Measurements from ENCODE around the gene FSCN2. TPM values are rescaled to one million over a fixed set of nuclear protein-coding genes. Genes with fewer than 3 reads are reported as not detected.

The FSCN2 gene
- total RNA-seq, 2 experiments from 2014 or later, result 1.6 to 6.7 TPM

- no TSS peak for BruUV-seq (replicated peaks)
- H3K4me1 ChIP-seq (ENCODE audit: insufficient read depth, low read length, poor library complexity, severe bottlenecking), result peaks cover 14% of the 10 kb centered on the region
- H3K4me3 ChIP-seq (ENCODE audit: low read depth, low read length, poor library complexity, severe bottlenecking), result no peak overlapping the region
- POLR2A ChIA-PET, result no interaction called here
- no peak overlapping the region for H2AFZ ChIP-seq (ENCODE audit: low read length)
- no peaks in the 10 kb centered on the region for H3K9me3 ChIP-seq (ENCODE audit: low read length)
- H3K79me2 ChIP-seq (ENCODE audit: insufficient read depth, low read depth, low read length), result no peaks in the 10 kb centered on the region
- H3K9me2 ChIP-seq (ENCODE audit: insufficient read depth, low read length), result no peaks in the 10 kb centered on the region
- TF ChIP-seq CTCF (conservative IDR thresholded peaks at IDR 0.05; ENCODE audit: low read length) (no peak), EZH2phosphoT487 (IDR thresholded peaks at IDR 0.05; ENCODE audit: borderline replicate concordance, low read depth, low read length) (no peak)
- H4K20me1 ChIP-seq (ENCODE audit: insufficient read depth, low read length), result no peaks in the 10 kb centered on the region
- H3K4me2 ChIP-seq (ENCODE audit: low read length), result no peak overlapping the region
- CTCF ChIA-PET (ENCODE audit: unreplicated experiment), result interaction anchor here (0.6 kb wide), 1 partner anchor 13 kb away, joined by 3 read pairs; no protein-coding TSS in a partner anchor
- no peak for DNase-seq (ENCODE audit: low spot score)
- H3K36me3 ChIP-seq (ENCODE audit: insufficient read depth, low read length), result peaks cover 10% of the 10 kb centered on the region; the same call in 1 of the 2 replicates
- H3K27ac ChIP-seq (ENCODE audit: low read depth, low read length, poor library complexity, severe bottlenecking), result no peak overlapping the region
- intact Hi-C loops (cut with micrococcal nuclease; ENCODE audit: unreplicated experiment), result no loop called here
Observed at GRCh38 chr17:81535480-81536298, 7.5 kb downstream of the FSCN2 start.

- intact Hi-C loops (cut with micrococcal nuclease; ENCODE audit: unreplicated experiment), result no loop called here
- Histone ChIP-seq H3K79me2 (ENCODE audit: insufficient read depth, low read depth, low read length) (no peaks in the 10 kb centered on the region), H3K4me3 (ENCODE audit: low read depth, low read length, poor library complexity, severe bottlenecking) (no peak overlapping the region), H3K36me3 (ENCODE audit: insufficient read depth, low read length) (peaks cover 17% of the 10 kb centered on the region; the same call in 1 of the 2 replicates), H3K4me1 (ENCODE audit: insufficient read depth, low read length, poor library complexity, severe bottlenecking) (peaks cover 14% of the 10 kb centered on the region), H3K27ac (ENCODE audit: low read depth, low read length, poor library complexity, severe bottlenecking) (no peak overlapping the region), H2AFZ (ENCODE audit: low read length) (no peak overlapping the region), H4K20me1 (ENCODE audit: insufficient read depth, low read length) (no peaks in the 10 kb centered on the region), H3K4me2 (ENCODE audit: low read length) (no peak overlapping the region), H3K9me3 (ENCODE audit: low read length) (no peaks in the 10 kb centered on the region), H3K9me2 (ENCODE audit: insufficient read depth, low read length) (no peaks in the 10 kb centered on the region)
- TF ChIP-seq EZH2phosphoT487 (IDR thresholded peaks at IDR 0.05; ENCODE audit: borderline replicate concordance, low read depth, low read length), result no peak
- TF ChIP-seq CTCF (conservative IDR thresholded peaks at IDR 0.05; ENCODE audit: low read length), result no peak
- ChIA-PET POLR2A (no interaction called here), CTCF (ENCODE audit: unreplicated experiment) (interaction anchor here (0.6 kb wide), 1 partner anchor 14 kb away, joined by 3 read pairs; no protein-coding TSS in a partner anchor)
- no TSS peak for BruUV-seq (replicated peaks)
- no peak for DNase-seq (ENCODE audit: low spot score)
Observed at GRCh38 chr17:81536299-81537290, 8.4 kb downstream of the FSCN2 start.

All from OCI-LY7 (cell line).